HepG2 (cell line): Measurements from ENCODE around the gene KRT14. TPM values are rescaled to one million over a fixed set of nuclear protein-coding genes. Genes with fewer than 3 reads are reported as not detected.

Source experiments
- ATAC-seq: fragments of 200-7000 bp; cut with Tn5 transposase; 3 replicates; pipeline ENCODE4 v1.9.1; 2020; ENCODE audit warnings: mild to moderate bottlenecking, moderate library complexity
- BruUV-seq: library from RNA; stranded (reverse); fragments of 400-500 nt; replicated peaks from 2 replicates; lab custom pipeline; 2021; lab: Mats Ljungman, UMichigan
- CTCF ChIA-PET: fragments of 300-600 bp; formaldehyde crosslinking; extraction: SDS; loops from one replicate; lab custom pipeline; 2021; ENCODE audit warnings: low total read pairs, inconsistent platforms, low intra/inter-chr PET ratio; lab: Yijun Ruan, JAX
- POLR2A ChIA-PET: fragments of 350-600 bp; sonication (Branson Sonifier 250); formaldehyde crosslinking; loops from one replicate; lab custom pipeline; 2020; ENCODE audit warnings: antibody characterized with exemption, inconsistent platforms; lab: Yijun Ruan, JAX
- DNase-seq: peaks from one replicate; pipeline ENCODE4 v3.0.0-alpha.2; 2015; ENCODE audit warnings: low spot score
- FAIRE-seq: peaks from 3 replicates; lab custom pipeline; 2011; peaks lifted over from hg19 to GRCh38; lab: Jason Lieb, UNC
- H2AFZ ChIP-seq: one replicate; pipeline ENCODE4 v1.6.1; 2011; ENCODE audit warnings: low read length, inconsistent platforms
- H3K27ac ChIP-seq: fragments of 300-600 bp; 3 replicates; pipeline ENCODE4 v1.8.0; 2011; ENCODE audit warnings: mixed run types, mild to moderate bottlenecking, mixed read lengths, low read length, inconsistent platforms; ENCODE audit not compliant: insufficient read depth; ENCODE audit errors: extremely low read length
- H3K27me3 ChIP-seq, 2 experiments: fragments of 200-600 bp in 1 of 2; 2 replicates in 1 of 2; 3 replicates in 1 of 2; pipeline versions ENCODE4 v1.6.0 to v1.8.0; 2011; ENCODE audit warnings: low read length in 2 of 2, mild to moderate bottlenecking in 2 of 2, moderate library complexity in 2 of 2, inconsistent platforms in 1 of 2; ENCODE audit not compliant: insufficient read depth in 2 of 2, control insufficient read depth in 1 of 2
- H3K36me3 ChIP-seq, 2 experiments: fragments of 200-600 bp in 1 of 2; replicated peaks in 1 of 2; 2 replicates in 1 of 2; 3 replicates in 1 of 2; pipeline versions ENCODE4 v1.5.1 to v1.8.0; 2011; ENCODE audit warnings: low read length in 2 of 2, inconsistent platforms in 1 of 2; ENCODE audit not compliant: insufficient read depth in 2 of 2, control insufficient read depth in 1 of 2
- H3K4me1 ChIP-seq: 2 replicates; pipeline ENCODE4 v1.5.1; 2012; ENCODE audit warnings: low read length, inconsistent platforms; ENCODE audit not compliant: insufficient read depth
- H3K4me2 ChIP-seq: 2 replicates; pipeline ENCODE4 v1.6.0; 2011; ENCODE audit warnings: low read depth, low read length, inconsistent platforms
- H3K4me3 ChIP-seq, 3 experiments: fragments of 200-600 bp in 1 of 3; sonication (generic), shearing (Covaris generic) in 1 of 3; replicated peaks in 1 of 3; 2 replicates each; pipeline ENCODE4 v1.5.1; 2011 to 2016; ENCODE audit warnings: low read length in 3 of 3, inconsistent platforms in 2 of 3, low read depth in 2 of 3, mild to moderate bottlenecking in 2 of 3, control low read depth in 1 of 3, mixed read lengths in 1 of 3; ENCODE audit not compliant: insufficient read depth in 1 of 3
- H3K79me2 ChIP-seq: one replicate; pipeline ENCODE4 v1.6.1; 2011; ENCODE audit warnings: low read length, inconsistent platforms; ENCODE audit not compliant: insufficient read depth
- H3K9ac ChIP-seq: 2 replicates; pipeline ENCODE4 v1.6.0; 2011; ENCODE audit warnings: mild to moderate bottlenecking, low read depth, low read length, inconsistent platforms; ENCODE audit not compliant: insufficient read depth
- H3K9me3 ChIP-seq: 2 replicates; pipeline ENCODE4 v1.5.1; 2012; ENCODE audit warnings: mild to moderate bottlenecking, low read length
- H4K20me1 ChIP-seq: 2 replicates; pipeline ENCODE4 v1.6.0; 2011; ENCODE audit warnings: inconsistent platforms, mild to moderate bottlenecking, low read length, moderate library complexity; ENCODE audit not compliant: insufficient read depth
- CCAR2 ChIP-seq: fragments of 200-400 bp; formaldehyde crosslinking; optimal IDR thresholded peaks from 2 replicates; pipeline ENCODE3; 2018; ENCODE audit warnings: low read depth, mild to moderate bottlenecking, low read length, moderate library complexity
- CEBPB ChIP-seq: IDR thresholded peaks from 2 replicates; pipeline ENCODE4 v1.6.1; 2011; ENCODE audit warnings: low read depth, low read length, improper control_type of control experiment, borderline replicate concordance
- ELF4 ChIP-seq: sonication (generic); formaldehyde crosslinking; IDR thresholded peaks from 2 replicates; pipeline ENCODE4 v1.5.0; 2020; ENCODE audit warnings: missing genetic modification reagents, mild to moderate bottlenecking, moderate library complexity, borderline replicate concordance
- FLYWCH1 ChIP-seq: sonication (generic); formaldehyde crosslinking; IDR thresholded peaks from 2 replicates; pipeline ENCODE4 v1.8.1; 2023; ENCODE audit warnings: mild to moderate bottlenecking, missing genetic modification reagents
- MLLT10 ChIP-seq: sonication (generic); formaldehyde crosslinking; IDR thresholded peaks from 2 replicates; pipeline ENCODE4 v1.4.0; 2020; ENCODE audit warnings: missing genetic modification reagents
- MTF2 ChIP-seq: sonication (generic); formaldehyde crosslinking; IDR thresholded peaks from 2 replicates; pipeline ENCODE4 v1.5.0; 2020; ENCODE audit warnings: missing genetic modification reagents, borderline replicate concordance
- PHF8 ChIP-seq: sonication (generic); formaldehyde crosslinking; IDR thresholded peaks from 2 replicates; pipeline ENCODE4 v1.5.0; 2020; ENCODE audit warnings: missing genetic modification reagents
- REXO4 ChIP-seq: sonication (generic); formaldehyde crosslinking; IDR thresholded peaks from 2 replicates; pipeline ENCODE4 v1.8.0; 2022; ENCODE audit warnings: missing genetic modification reagents, mild to moderate bottlenecking, borderline replicate concordance
- SRSF1 ChIP-seq: fragments of 200-400 bp; formaldehyde crosslinking; optimal IDR thresholded peaks from 2 replicates; pipeline ENCODE3; 2017; ENCODE audit warnings: mild to moderate bottlenecking, low read depth, low read length, moderate library complexity
- ZBTB7A ChIP-seq: sonication (generic); formaldehyde crosslinking; IDR thresholded peaks from 2 replicates; pipeline ENCODE4 v1.8.0; 2022; ENCODE audit warnings: mild to moderate bottlenecking, missing genetic modification reagents
- ZNF557 ChIP-seq: sonication (generic); formaldehyde crosslinking; IDR thresholded peaks from 2 replicates; pipeline ENCODE4 v1.4.0; 2020; ENCODE audit warnings: missing genetic modification reagents
- WGBS: methylation state at CpG from one replicate; pipeline ENCODE4 v1.1.6; 2017; ENCODE audit warnings: low lambda C conversion rate; 5-methylcytosine and 5-hydroxymethylcytosine counted together
- in situ Hi-C: cut with HindIII; loops from 2 replicates; pipeline ENCODE4 v1.10.0; 2017; ENCODE audit warnings: low pct_unique_long_range_greater_than_20kb; ENCODE audit not compliant: extremely low pct_ligation_motif_present
- intact Hi-C: fragments of 100-400 bp; cut with micrococcal nuclease; formaldehyde crosslinking; loops from one replicate; pipeline ENCODE4 v1.10.0; 2022; ENCODE audit not compliant: unreplicated experiment
- polyA plus RNA-seq, 8 experiments: library from polyadenylated mRNA; depleted of rRNA in 3 of 8; stranded (reverse) in 7 of 8; unstranded in 1 of 8; fragments of >200 nt; fragmentation: Illumina TruSeq in 4 of 8; extraction: Trizol in 4 of 8; gene quantifications; 2 replicates each; pipeline versions ENCODE4 v1.2.1 to v1.2.3, GENCODE V29; 2011 to 2016; ENCODE audit warnings: low read depth in 4 of 8, missing spikeins in 1 of 8, mixed read lengths in 1 of 8; ENCODE audit not compliant: insufficient read depth in 1 of 8
- total RNA-seq, 5 experiments: library from RNA; depleted of rRNA; stranded (reverse); fragments of >200 nt; fragmentation: Illumina TruSeq; extraction: Trizol; gene quantifications; 2 replicates each; pipeline ENCODE4 v1.2.3, GENCODE V29; 2016; ENCODE audit warnings: low read depth in 1 of 5
- TF ChIP-seq, protein P1 (sequence below): sonication (generic); formaldehyde crosslinking; IDR thresholded peaks from 2 replicates; pipeline ENCODE4 v1.4.0; 2020; ENCODE audit warnings: missing genetic modification reagents
- TF ChIP-seq, protein P2 (sequence below): sonication (generic); formaldehyde crosslinking; conservative IDR thresholded peaks from 2 replicates; pipeline ENCODE4 v1.8.0; 2022; ENCODE audit warnings: mild to moderate bottlenecking, moderate library complexity, missing genetic modification reagents
- TF ChIP-seq, protein P3 (sequence below): sonication (generic); formaldehyde crosslinking; IDR thresholded peaks from 2 replicates; pipeline ENCODE4 v1.5.1; 2020; ENCODE audit warnings: missing genetic modification reagents, mild to moderate bottlenecking, borderline replicate concordance
- TF ChIP-seq, protein P4 (sequence below): sonication (generic); formaldehyde crosslinking; IDR thresholded peaks from 2 replicates; pipeline ENCODE4 v1.4.0; 2020; ENCODE audit warnings: missing genetic modification reagents
- TF ChIP-seq, protein P5 (sequence below): sonication (generic); formaldehyde crosslinking; IDR thresholded peaks from 2 replicates; pipeline ENCODE4 v1.8.1; 2023; ENCODE audit warnings: mild to moderate bottlenecking, missing genetic modification reagents, borderline replicate concordance

KRT14 gene
- total and polyA plus RNA-seq, 2 of the 13 experiments (the other 11 are each of a cell fraction or from before 2014, with no cell fraction given) = 0.09 TPM; not detected in 1

DNA sequence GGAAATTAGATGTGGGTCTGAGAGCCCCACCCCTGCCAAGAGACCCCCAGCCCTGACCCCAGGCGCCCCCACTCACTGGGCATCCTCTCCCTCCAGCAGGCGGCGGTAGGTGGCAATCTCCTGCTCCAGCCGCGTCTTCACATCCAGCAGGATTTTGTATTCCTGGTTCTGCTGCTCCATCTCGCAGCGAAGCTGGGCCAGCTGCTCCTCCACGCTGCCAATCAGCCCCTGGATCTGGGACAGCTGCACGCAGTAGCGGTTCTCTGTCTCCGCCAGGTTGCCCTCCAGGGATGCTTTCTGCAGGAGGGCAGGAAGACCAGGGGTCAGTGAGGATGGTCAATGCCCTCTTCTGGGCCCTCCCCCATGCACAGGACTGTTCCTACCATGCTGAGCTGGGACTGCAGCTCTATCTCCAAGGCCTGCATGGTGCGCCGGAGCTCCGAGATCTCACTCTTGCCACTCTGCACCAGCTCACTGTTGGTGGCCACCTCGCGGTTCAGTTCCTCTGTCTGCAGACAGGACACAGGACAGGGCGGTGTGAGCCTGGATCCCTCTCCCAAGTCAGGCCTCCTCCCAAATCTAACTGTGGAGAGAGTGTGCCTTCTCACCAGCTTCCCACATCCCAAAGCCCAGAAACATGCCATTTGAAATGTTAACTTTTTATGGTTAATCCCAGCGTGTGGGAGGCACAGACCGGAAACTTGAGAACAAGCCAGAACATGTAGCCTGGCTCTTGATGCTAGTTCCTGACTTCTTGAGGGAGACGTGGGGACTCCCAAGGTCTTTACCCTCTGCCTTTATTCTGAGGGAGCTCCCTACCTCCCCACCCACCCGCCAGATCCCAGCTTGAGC lies 34.1 kb upstream of the KRT14 start:
- H3K9me3 ChIP-seq = no peaks in the 10 kb centered on the region
- ATAC-seq = no peak
- H3K27me3 ChIP-seq = peaks cover 11 to 44% of the 10 kb centered on the region in 2 experiments; a peak in 4 of 5 replicates
- no peak overlapping the region for H3K4me2 ChIP-seq
- BruUV-seq = no TSS peak
- no peak overlapping the region for H3K27ac ChIP-seq
- no peak overlapping the region for H3K4me3 ChIP-seq
- H3K79me2 ChIP-seq = no peaks in the 10 kb centered on the region
- in situ Hi-C loops (no loop called here), intact Hi-C loops (no loop called here)
- no peak for DNase-seq
- H3K36me3 ChIP-seq = no peaks in the 10 kb centered on the region
- POLR2A ChIA-PET = no interaction called here
- FAIRE-seq = no peak
- no peaks in the 10 kb centered on the region; the same call in 1 of the 2 replicates for H3K4me1 ChIP-seq
- CTCF ChIA-PET = no interaction called here
- H2AFZ ChIP-seq = no peak overlapping the region
- H3K9ac ChIP-seq = no peak overlapping the region
- H4K20me1 ChIP-seq = no peaks in the 10 kb centered on the region
- 74% methylated on average over 19 of the region's 21 CpGs for WGBS
- TF ChIP-seq CEBPB = no peak
- no peak for TF ChIP-seq ZNF557 (CRISPR knock-in tag)
- TF ChIP-seq MLLT10 (CRISPR knock-in tag) = no peak
- TF ChIP-seq SRSF1 = no peak
- no peak for TF ChIP-seq PHF8 (CRISPR knock-in tag)
- no peak for TF ChIP-seq CCAR2
- TF ChIP-seq ELF4 (CRISPR knock-in tag) = no peak
- no peak for TF ChIP-seq FLYWCH1 (CRISPR knock-in tag)
- no peak for TF ChIP-seq REXO4 (CRISPR knock-in tag)
- TF ChIP-seq ZBTB7A (CRISPR knock-in tag) = no peak
- TF ChIP-seq, protein P1, sequence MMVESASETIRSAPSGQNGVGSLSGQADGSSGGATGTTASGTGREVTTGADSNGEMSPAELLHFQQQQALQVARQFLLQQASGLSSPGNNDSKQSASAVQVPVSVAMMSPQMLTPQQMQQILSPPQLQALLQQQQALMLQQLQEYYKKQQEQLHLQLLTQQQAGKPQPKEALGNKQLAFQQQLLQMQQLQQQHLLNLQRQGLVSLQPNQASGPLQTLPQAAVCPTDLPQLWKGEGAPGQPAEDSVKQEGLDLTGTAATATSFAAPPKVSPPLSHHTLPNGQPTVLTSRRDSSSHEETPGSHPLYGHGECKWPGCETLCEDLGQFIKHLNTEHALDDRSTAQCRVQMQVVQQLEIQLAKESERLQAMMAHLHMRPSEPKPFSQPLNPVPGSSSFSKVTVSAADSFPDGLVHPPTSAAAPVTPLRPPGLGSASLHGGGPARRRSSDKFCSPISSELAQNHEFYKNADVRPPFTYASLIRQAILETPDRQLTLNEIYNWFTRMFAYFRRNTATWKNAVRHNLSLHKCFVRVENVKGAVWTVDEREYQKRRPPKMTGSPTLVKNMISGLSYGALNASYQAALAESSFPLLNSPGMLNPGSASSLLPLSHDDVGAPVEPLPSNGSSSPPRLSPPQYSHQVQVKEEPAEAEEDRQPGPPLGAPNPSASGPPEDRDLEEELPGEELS = no peak
- TF ChIP-seq, protein P2, sequence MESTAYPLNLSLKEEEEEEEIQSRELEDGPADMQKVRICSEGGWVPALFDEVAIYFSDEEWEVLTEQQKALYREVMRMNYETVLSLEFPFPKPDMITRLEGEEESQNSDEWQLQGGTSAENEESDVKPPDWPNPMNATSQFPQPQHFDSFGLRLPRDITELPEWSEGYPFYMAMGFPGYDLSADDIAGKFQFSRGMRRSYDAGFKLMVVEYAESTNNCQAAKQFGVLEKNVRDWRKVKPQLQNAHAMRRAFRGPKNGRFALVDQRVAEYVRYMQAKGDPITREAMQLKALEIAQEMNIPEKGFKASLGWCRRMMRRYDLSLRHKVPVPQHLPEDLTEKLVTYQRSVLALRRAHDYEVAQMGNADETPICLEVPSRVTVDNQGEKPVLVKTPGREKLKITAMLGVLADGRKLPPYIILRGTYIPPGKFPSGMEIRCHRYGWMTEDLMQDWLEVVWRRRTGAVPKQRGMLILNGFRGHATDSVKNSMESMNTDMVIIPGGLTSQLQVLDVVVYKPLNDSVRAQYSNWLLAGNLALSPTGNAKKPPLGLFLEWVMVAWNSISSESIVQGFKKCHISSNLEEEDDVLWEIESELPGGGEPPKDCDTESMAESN (CRISPR knock-in tag) = no peak
- TF ChIP-seq, protein P3, sequence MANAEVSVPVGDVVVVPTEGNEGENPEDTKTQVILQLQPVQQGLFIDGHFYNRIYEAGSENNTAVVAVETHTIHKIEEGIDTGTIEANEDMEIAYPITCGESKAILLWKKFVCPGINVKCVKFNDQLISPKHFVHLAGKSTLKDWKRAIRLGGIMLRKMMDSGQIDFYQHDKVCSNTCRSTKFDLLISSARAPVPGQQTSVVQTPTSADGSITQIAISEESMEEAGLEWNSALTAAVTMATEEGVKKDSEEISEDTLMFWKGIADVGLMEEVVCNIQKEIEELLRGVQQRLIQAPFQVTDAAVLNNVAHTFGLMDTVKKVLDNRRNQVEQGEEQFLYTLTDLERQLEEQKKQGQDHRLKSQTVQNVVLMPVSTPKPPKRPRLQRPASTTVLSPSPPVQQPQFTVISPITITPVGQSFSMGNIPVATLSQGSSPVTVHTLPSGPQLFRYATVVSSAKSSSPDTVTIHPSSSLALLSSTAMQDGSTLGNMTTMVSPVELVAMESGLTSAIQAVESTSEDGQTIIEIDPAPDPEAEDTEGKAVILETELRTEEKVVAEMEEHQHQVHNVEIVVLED (CRISPR knock-in tag) = no peak
- no peak for TF ChIP-seq MTF2
- TF ChIP-seq, protein P4, sequence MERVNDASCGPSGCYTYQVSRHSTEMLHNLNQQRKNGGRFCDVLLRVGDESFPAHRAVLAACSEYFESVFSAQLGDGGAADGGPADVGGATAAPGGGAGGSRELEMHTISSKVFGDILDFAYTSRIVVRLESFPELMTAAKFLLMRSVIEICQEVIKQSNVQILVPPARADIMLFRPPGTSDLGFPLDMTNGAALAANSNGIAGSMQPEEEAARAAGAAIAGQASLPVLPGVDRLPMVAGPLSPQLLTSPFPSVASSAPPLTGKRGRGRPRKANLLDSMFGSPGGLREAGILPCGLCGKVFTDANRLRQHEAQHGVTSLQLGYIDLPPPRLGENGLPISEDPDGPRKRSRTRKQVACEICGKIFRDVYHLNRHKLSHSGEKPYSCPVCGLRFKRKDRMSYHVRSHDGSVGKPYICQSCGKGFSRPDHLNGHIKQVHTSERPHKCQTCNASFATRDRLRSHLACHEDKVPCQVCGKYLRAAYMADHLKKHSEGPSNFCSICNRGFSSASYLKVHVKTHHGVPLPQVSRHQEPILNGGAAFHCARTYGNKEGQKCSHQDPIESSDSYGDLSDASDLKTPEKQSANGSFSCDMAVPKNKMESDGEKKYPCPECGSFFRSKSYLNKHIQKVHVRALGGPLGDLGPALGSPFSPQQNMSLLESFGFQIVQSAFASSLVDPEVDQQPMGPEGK (CRISPR knock-in tag) = no peak
- TF ChIP-seq, protein P5, sequence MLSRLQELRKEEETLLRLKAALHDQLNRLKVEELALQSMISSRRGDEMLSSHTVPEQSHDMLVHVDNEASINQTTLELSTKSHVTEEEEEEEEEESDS (CRISPR knock-in tag) = no peak
